Epithelial cell of esophagus (primary cell): Measurements from ENCODE around the gene EMC1.
"Not testable (repeated sequence)": the region's sequence is repeated elsewhere in the genome, so short reads cannot be mapped to it uniquely, and the experiment has no call there.

Experiments used
- DNase-seq: peaks from one replicate; pipeline ENCODE4 v3.0.0; 2010; ENCODE audit warnings: low read depth
- H3K4me3 ChIP-seq: 2 replicates; pipeline ENCODE4 v1.5.1; 2011; ENCODE audit warnings: mild to moderate bottlenecking, low read length, control low read depth
- CTCF ChIP-seq: IDR thresholded peaks from 2 replicates; pipeline ENCODE4 v1.5.1; 2011; ENCODE audit warnings: low read depth, mild to moderate bottlenecking, low read length, control low read depth, inconsistent platforms; ENCODE audit not compliant: insufficient read depth; ENCODE audit errors: missing control alignments

The EMC1 gene

GRCh38 chr1:19193004-19193403, 58.3 kb downstream of the EMC1 start:
- no peak for TF ChIP-seq CTCF
- no peak overlapping the region for H3K4me3 ChIP-seq
- DNase-seq: no peak

GRCh38 chr1:19191811-19192210, 59.5 kb downstream of the EMC1 start:
- TF ChIP-seq CTCF: no peak
- H3K4me3 ChIP-seq: no peak overlapping the region
- DNase-seq: no peak

GRCh38 chr1:19190468-19190867, 60.9 kb downstream of the EMC1 start:
- no peak for TF ChIP-seq CTCF
- DNase-seq: no peak
- H3K4me3 ChIP-seq: no peak overlapping the region

- TF ChIP-seq CTCF: no peak
- no peak overlapping the region for H3K4me3 ChIP-seq
- DNase-seq: no peak
These were observed 62.1 kb downstream of the EMC1 start for GRCh38 chr1:19189270-19189669.

- DNase-seq: no peak
- no peak for TF ChIP-seq CTCF
- no peak overlapping the region for H3K4me3 ChIP-seq
These were observed 63.5 kb downstream of the EMC1 start for GRCh38 chr1:19187852-19188251.

- no peak for TF ChIP-seq CTCF
- no peak for DNase-seq
These were observed 65.3 kb downstream of the EMC1 start for GRCh38 chr1:19186001-19186400.

GRCh38 chr1:19182223-19182622, 69.1 kb downstream of the EMC1 start:
- no peak for TF ChIP-seq CTCF

More at GRCh38 chr1:19186001-19186400, 65.3 kb downstream of the EMC1 start:
- H3K4me3 ChIP-seq: no peak overlapping the region

GRCh38 chr1:19180265-19180657, 71.1 kb downstream of the EMC1 start:
- not testable (repeated sequence) for H3K4me3 ChIP-seq

More at GRCh38 chr1:19182223-19182622, 69.1 kb downstream of the EMC1 start:
- DNase-seq: no peak
- H3K4me3 ChIP-seq: no peak overlapping the region

More at GRCh38 chr1:19180265-19180657, 71.1 kb downstream of the EMC1 start:
- DNase-seq: not testable (repeated sequence)
